Measurements from ENCODE around the gene PEX6. TPM values are rescaled to one million over a fixed set of nuclear protein-coding genes. Genes with fewer than 3 reads are reported as not detected.
"Not testable (repeated sequence)": the region's sequence is repeated elsewhere in the genome, so short reads cannot be mapped to it uniquely, and the experiment has no call there.

The PEX6 gene
- total RNA-seq, 4 donors from 2014 or later: 23.7 to 39.9 (median 28.4) TPM

DNA sequence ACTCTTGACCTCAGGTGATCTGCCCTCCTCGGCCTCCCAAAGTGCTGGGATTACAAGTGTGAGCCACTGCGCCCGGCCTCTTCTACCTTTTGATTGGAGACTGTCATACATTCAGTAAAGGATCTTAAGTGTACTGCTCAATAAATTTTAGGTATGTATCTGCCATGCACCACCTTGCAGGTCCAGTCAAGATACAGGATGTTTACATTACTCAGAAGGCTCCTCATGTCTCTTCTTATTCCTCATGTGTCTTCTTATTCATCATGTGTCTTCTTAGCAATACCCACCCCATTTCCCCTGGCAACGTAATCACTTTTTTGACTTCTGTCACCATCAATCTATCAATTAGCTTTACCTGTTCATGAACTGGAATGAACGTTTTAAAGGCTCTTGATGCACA lies 26.9 kb upstream of the PEX6 start:
- WGBS, 2 donors: 90 to 93% methylated on average over 5 of the region's 5 CpGs
- TF ChIP-seq, protein P1, sequence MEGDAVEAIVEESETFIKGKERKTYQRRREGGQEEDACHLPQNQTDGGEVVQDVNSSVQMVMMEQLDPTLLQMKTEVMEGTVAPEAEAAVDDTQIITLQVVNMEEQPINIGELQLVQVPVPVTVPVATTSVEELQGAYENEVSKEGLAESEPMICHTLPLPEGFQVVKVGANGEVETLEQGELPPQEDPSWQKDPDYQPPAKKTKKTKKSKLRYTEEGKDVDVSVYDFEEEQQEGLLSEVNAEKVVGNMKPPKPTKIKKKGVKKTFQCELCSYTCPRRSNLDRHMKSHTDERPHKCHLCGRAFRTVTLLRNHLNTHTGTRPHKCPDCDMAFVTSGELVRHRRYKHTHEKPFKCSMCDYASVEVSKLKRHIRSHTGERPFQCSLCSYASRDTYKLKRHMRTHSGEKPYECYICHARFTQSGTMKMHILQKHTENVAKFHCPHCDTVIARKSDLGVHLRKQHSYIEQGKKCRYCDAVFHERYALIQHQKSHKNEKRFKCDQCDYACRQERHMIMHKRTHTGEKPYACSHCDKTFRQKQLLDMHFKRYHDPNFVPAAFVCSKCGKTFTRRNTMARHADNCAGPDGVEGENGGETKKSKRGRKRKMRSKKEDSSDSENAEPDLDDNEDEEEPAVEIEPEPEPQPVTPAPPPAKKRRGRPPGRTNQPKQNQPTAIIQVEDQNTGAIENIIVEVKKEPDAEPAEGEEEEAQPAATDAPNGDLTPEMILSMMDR (IDR thresholded peaks at IDR 0.05): no peak
- TF ChIP-seq POLR2A (IDR thresholded peaks at IDR 0.05): no peak
- Histone ChIP-seq H3K9me3 (no peaks in the 10 kb centered on the region), H3K4me1 (no peaks in the 10 kb centered on the region), H3K27me3 (no peaks in the 10 kb centered on the region), H3K27ac (no peak overlapping the region), H3K36me3 (peaks cover 26 to 32% of the 10 kb centered on the region in 2 donors), H3K4me3 (replicated peaks in 1 of 3) (no peak overlapping the region)
- intact Hi-C loops (cut with DNase I): no loop called here
- DNase-seq: no peak

DNA sequence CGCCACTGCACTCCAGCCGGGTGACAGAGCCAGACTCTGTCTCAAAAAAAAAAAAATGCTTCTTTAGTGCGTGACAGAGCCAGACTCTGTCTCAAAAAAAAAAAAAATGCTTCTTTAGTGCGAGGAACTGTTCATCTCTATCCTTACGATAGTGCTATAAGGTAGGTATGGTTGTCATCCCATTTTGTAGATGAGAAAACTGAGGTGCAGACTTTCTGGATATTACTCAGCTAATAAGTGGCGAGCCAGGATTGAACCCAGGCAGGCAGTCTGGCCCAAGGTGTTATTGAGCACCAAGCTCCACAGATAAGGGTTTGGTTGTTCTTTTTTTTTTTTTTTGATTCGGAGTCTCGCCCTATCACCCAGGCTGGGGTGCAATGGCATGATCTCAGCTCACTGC lies 22.9 kb upstream of the PEX6 start:
- 95 to 99% methylated on average over 8 of the region's 8 CpGs for WGBS, 2 donors
- intact Hi-C loops (cut with DNase I): no loop called here
- no peaks in the 10 kb centered on the region for H3K9me3 ChIP-seq

DNA sequence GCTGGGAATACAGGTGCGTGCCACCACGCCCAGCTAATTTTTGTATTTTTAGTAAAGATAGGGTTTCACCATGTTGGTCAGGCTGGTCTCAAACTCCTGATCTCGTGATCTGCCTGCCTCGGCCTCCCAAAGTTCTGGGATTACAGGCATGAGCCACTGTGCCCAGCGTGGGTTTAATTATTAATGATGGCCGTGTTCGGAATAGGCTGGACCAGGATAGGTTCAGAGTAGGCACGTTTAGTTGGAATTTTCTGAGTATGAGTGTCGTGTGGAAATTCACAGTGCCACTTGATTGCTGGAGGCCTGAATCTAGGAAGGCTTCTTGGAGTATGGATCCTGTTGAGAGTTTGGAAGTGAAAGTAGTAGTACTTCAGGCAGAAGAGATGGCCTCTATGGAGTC lies 19.2 kb upstream of the PEX6 start:
- WGBS, 2 donors: 93 to 96% methylated on average over 7 to 9 of the region's 9 CpGs

More for the DNA sequence above, 22.9 kb upstream of the PEX6 start:
- no peak overlapping the region for H3K4me3 ChIP-seq (replicated peaks in 1 of 3)
- DNase-seq: no peak
- no peak overlapping the region for H3K27ac ChIP-seq
- no peaks in the 10 kb centered on the region for H3K4me1 ChIP-seq
- TF ChIP-seq POLR2A (IDR thresholded peaks at IDR 0.05): no peak
- TF ChIP-seq, protein P1 (IDR thresholded peaks at IDR 0.05): no peak
- no peaks in the 10 kb centered on the region for H3K27me3 ChIP-seq
- peaks cover under 1 to 5% of the 10 kb centered on the region in 2 donors for H3K36me3 ChIP-seq

DNA sequence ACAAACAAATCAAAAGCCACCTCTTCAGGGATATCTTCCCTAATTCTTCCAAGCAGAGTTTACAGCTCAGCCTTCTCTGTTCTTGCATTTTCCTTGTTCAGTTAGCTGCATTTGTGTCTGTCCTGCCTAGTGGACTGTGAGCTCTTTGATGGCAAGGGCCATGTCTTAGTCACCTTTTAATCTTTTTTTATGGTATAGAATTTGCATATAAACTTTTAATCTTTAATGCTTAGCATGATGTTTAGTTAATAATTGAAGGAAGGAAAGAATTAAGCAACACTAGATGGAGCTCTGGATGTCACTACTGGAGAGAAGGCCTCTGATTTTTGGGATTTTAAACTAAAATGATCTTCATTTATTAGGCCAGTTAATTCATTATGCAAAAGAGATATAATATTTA lies 17.5 kb upstream of the PEX6 start:
- Histone ChIP-seq H3K4me3 (replicated peaks in 1 of 3) (no peak overlapping the region), H3K4me1 (no peaks in the 10 kb centered on the region), H3K27me3 (no peaks in the 10 kb centered on the region), H3K9me3 (no peaks in the 10 kb centered on the region), H3K36me3 (no peaks in the 10 kb centered on the region), H3K27ac (no peak overlapping the region)
- no peak for DNase-seq
- TF ChIP-seq POLR2A (IDR thresholded peaks at IDR 0.05): no peak
- TF ChIP-seq, protein P1 (IDR thresholded peaks at IDR 0.05): no peak
- intact Hi-C loops (cut with DNase I): no loop called here

More for the DNA sequence above, 19.2 kb upstream of the PEX6 start:
- DNase-seq; H3K27me3 ChIP-seq; H3K4me3 ChIP-seq (replicated peaks in 1 of 3); H3K36me3 ChIP-seq; H3K4me1 ChIP-seq; H3K9me3 ChIP-seq; intact Hi-C loops (cut with DNase I); H3K27ac ChIP-seq: not testable (repeated sequence)

DNA sequence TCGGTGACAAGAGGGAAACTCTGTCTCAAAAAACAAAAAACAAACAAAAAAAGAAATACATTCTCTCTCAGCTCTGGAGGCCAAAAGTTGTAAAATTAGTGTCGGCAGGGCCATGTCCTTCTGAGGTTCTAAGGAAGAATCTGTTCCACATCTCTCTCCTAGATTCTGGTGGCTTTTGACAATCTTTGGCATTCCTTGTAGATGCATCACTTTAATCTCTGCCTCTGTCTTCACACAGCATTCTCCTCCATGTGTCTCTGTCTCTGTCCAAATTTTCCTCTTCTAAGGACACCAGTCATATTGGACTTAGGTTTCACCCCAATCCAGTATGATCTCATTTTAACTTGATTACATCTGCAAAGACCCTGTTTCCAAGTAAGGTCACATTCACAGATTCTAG lies 14.5 kb upstream of the PEX6 start:
- WGBS, 2 donors: 92% methylated on average over 2 of the region's 2 CpGs
- intact Hi-C loops (cut with DNase I): no loop called here
- no peak overlapping the region for H3K4me3 ChIP-seq (replicated peaks in 1 of 3)
- no peaks in the 10 kb centered on the region for H3K9me3 ChIP-seq
- H3K4me1 ChIP-seq: peaks cover under 1 to 3% of the 10 kb centered on the region in 2 donors
- H3K36me3 ChIP-seq: peaks cover 0 to 10% of the 10 kb centered on the region in 2 donors
- H3K27me3 ChIP-seq: no peaks in the 10 kb centered on the region
- no peak overlapping the region for H3K27ac ChIP-seq
- no peak for DNase-seq
- TF ChIP-seq, protein P1 (IDR thresholded peaks at IDR 0.05): no peak
- no peak for TF ChIP-seq POLR2A (IDR thresholded peaks at IDR 0.05)

DNA sequence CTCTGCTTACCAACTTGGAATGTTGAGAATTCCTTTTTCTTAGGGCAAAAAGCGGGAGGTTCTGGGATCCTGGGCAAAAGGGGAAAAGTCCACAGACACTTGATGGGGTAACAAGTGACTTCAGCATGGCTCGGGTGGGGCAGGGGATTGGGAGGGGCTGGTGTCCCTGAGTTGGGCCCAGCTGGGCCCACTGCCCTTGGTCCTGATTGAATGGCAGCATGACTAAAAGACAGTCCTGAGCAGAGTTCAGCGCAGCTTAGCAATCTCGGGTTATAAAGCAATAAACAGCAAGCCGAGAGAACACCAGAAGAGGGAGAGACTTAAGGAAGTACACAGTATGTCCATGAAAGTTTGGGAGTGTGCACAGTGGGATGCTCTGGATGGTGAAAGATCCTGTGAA lies 10.9 kb upstream of the PEX6 start:
- TF ChIP-seq POLR2A (IDR thresholded peaks at IDR 0.05): no peak
- TF ChIP-seq, protein P1 (IDR thresholded peaks at IDR 0.05): no peak
- H3K4me3 ChIP-seq (replicated peaks in 1 of 3): no peak overlapping the region
- DNase-seq: no peak
- no peak overlapping the region for H3K27ac ChIP-seq
- intact Hi-C loops (cut with DNase I): no loop called here
- no peaks in the 10 kb centered on the region for H3K9me3 ChIP-seq
- no peaks in the 10 kb centered on the region for H3K27me3 ChIP-seq
- H3K36me3 ChIP-seq: peaks cover 0 to 10% of the 10 kb centered on the region in 2 donors
- H3K4me1 ChIP-seq: peaks cover 16 to 27% of the 10 kb centered on the region in 2 donors
- WGBS, 2 donors: 87 to 98% methylated on average over 5 of the region's 5 CpGs
